ENCODE results near the gene SAMD1. TPM values are rescaled to one million over a fixed set of nuclear protein-coding genes. Genes with fewer than 3 reads are reported as not detected.

SAMD1 gene
- total and polyA plus RNA-seq, 9 of the 15 experiments (the other 6 are each of a cell fraction or from before 2014, with no cell fraction given) = 2.9 to 96.0 (median 43.5) TPM

- TF ChIP-seq, protein P1, sequence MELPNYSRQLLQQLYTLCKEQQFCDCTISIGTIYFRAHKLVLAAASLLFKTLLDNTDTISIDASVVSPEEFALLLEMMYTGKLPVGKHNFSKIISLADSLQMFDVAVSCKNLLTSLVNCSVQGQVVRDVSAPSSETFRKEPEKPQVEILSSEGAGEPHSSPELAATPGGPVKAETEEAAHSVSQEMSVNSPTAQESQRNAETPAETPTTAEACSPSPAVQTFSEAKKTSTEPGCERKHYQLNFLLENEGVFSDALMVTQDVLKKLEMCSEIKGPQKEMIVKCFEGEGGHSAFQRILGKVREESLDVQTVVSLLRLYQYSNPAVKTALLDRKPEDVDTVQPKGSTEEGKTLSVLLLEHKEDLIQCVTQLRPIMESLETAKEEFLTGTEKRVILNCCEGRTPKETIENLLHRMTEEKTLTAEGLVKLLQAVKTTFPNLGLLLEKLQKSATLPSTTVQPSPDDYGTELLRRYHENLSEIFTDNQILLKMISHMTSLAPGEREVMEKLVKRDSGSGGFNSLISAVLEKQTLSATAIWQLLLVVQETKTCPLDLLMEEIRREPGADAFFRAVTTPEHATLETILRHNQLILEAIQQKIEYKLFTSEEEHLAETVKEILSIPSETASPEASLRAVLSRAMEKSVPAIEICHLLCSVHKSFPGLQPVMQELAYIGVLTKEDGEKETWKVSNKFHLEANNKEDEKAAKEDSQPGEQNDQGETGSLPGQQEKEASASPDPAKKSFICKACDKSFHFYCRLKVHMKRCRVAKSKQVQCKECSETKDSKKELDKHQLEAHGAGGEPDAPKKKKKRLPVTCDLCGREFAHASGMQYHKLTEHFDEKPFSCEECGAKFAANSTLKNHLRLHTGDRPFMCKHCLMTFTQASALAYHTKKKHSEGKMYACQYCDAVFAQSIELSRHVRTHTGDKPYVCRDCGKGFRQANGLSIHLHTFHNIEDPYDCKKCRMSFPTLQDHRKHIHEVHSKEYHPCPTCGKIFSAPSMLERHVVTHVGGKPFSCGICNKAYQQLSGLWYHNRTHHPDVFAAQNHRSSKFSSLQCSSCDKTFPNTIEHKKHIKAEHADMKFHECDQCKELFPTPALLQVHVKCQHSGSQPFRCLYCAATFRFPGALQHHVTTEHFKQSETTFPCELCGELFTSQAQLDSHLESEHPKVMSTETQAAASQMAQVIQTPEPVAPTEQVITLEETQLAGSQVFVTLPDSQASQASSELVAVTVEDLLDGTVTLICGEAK (IDR thresholded peaks at IDR 0.05) = peak; percentile 93
- TF ChIP-seq, protein P1 (CRISPR knock-in tag; IDR thresholded peaks at IDR 0.05) = no peak
- TF ChIP-seq, protein P2, sequence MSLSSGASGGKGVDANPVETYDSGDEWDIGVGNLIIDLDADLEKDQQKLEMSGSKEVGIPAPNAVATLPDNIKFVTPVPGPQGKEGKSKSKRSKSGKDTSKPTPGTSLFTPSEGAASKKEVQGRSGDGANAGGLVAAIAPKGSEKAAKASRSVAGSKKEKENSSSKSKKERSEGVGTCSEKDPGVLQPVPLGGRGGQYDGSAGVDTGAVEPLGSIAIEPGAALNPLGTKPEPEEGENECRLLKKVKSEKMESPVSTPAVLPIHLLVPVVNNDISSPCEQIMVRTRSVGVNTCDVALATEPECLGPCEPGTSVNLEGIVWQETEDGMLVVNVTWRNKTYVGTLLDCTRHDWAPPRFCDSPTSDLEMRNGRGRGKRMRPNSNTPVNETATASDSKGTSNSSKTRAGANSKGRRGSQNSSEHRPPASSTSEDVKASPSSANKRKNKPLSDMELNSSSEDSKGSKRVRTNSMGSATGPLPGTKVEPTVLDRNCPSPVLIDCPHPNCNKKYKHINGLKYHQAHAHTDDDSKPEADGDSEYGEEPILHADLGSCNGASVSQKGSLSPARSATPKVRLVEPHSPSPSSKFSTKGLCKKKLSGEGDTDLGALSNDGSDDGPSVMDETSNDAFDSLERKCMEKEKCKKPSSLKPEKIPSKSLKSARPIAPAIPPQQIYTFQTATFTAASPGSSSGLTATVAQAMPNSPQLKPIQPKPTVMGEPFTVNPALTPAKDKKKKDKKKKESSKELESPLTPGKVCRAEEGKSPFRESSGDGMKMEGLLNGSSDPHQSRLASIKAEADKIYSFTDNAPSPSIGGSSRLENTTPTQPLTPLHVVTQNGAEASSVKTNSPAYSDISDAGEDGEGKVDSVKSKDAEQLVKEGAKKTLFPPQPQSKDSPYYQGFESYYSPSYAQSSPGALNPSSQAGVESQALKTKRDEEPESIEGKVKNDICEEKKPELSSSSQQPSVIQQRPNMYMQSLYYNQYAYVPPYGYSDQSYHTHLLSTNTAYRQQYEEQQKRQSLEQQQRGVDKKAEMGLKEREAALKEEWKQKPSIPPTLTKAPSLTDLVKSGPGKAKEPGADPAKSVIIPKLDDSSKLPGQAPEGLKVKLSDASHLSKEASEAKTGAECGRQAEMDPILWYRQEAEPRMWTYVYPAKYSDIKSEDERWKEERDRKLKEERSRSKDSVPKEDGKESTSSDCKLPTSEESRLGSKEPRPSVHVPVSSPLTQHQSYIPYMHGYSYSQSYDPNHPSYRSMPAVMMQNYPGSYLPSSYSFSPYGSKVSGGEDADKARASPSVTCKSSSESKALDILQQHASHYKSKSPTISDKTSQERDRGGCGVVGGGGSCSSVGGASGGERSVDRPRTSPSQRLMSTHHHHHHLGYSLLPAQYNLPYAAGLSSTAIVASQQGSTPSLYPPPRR (CRISPR knock-in tag; IDR thresholded peaks at IDR 0.05; ENCODE audit: borderline replicate concordance) = peak; percentile 88; the same call in 1 of the 2 replicates
- TF ChIP-seq HDAC2 (IDR thresholded peaks at IDR 0.05) = peak; percentile 54
- no peak for TF ChIP-seq PCBP2 (IDR thresholded peaks at IDR 0.05; ENCODE audit: low read depth, low read length, poor library complexity, severe bottlenecking)
- TF ChIP-seq MLX (CRISPR knock-in tag; conservative IDR thresholded peaks at IDR 0.05) = no peak
- peak; percentile 83 for TF ChIP-seq PBX2 (CRISPR knock-in tag; IDR thresholded peaks at IDR 0.05; ENCODE audit: low read depth)
- TF ChIP-seq PBX2 (tag; conservative IDR thresholded peaks at IDR 0.05; ENCODE audit: low read depth) = peak; percentile 97
Measured at GRCh38 chr19:14136509-14137281, 46.1 kb upstream of the SAMD1 start, which contains the start of gene ASF1B (continued).
